Adipocyte (in vitro differentiated cells): ENCODE data around the gene BCL2.

Source experiments
- DNase-seq: peaks from one replicate; pipeline ENCODE4 v3.0.0-alpha.2; 2015; ENCODE audit warnings: low read depth
- H3K27me3 ChIP-seq: replicated peaks from 2 replicates; pipeline ENCODE4 v1.7.0; 2013; ENCODE audit warnings: mild to moderate bottlenecking, low read length, moderate library complexity; ENCODE audit not compliant: control insufficient read depth, insufficient read depth
- H3K36me3 ChIP-seq: 2 replicates; pipeline ENCODE4 v1.7.0; 2013; ENCODE audit warnings: low read length, mild to moderate bottlenecking, moderate library complexity; ENCODE audit not compliant: control insufficient read depth, insufficient read depth, severe bottlenecking
- H3K4me1 ChIP-seq: 2 replicates; pipeline ENCODE4 v1.7.0; 2013; ENCODE audit warnings: mild to moderate bottlenecking, low read length, moderate library complexity; ENCODE audit not compliant: control insufficient read depth, insufficient read depth
- H3K4me3 ChIP-seq: 2 replicates; pipeline ENCODE4 v1.7.0; 2013; ENCODE audit warnings: mild to moderate bottlenecking, low read length, moderate library complexity
- H3K9ac ChIP-seq: 2 replicates; pipeline ENCODE4 v1.7.0; 2013; ENCODE audit warnings: mild to moderate bottlenecking, low read length, moderate library complexity
- H3K9me3 ChIP-seq: 2 replicates; pipeline ENCODE4 v1.7.0; 2013; ENCODE audit warnings: mild to moderate bottlenecking, low read length, moderate library complexity; ENCODE audit not compliant: control insufficient read depth

BCL2 gene

DNA sequence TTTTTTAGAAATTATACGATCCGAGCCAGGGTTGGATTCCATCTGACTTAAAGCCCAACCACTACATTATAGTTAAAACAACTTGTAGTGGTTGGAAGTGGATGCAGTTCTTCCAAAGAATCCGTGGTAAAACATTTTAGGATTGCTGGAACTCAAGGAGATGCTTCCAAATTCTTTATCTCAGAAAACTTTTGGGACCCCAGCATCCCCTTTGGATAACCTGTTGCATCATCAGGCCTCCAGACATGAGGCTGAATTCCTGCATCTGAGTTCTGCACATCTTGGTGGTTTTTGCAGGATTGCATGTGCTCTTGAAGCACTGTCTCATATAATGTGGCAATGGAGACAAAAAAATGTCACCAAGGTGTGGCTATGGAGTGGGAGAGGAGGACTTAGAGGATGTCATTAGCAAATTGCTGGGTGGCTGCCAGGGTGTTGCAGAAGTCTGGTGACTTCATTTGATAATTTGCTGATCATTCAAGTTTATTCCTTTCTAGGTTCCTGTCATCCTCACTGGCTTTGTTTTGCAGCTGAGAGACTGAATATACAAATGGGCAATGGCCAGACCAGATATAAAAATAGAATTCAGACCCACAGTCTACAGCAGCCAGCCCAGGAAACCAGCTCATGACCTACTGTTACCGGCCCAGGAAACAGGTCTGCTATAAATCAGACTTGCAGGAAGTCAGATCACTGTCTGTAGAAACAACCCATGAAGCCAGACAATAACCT is 207.7 kb downstream of the BCL2 start:
- peak; percentile 30 for DNase-seq
- Histone ChIP-seq H3K4me3 (no peak overlapping the region), H3K4me1 (peaks cover 6% of the 10 kb centered on the region), H3K9me3 (no peaks in the 10 kb centered on the region), H3K36me3 (no peaks in the 10 kb centered on the region), H3K9ac (no peak overlapping the region), H3K27me3 (peaks cover 10% of the 10 kb centered on the region)

DNA sequence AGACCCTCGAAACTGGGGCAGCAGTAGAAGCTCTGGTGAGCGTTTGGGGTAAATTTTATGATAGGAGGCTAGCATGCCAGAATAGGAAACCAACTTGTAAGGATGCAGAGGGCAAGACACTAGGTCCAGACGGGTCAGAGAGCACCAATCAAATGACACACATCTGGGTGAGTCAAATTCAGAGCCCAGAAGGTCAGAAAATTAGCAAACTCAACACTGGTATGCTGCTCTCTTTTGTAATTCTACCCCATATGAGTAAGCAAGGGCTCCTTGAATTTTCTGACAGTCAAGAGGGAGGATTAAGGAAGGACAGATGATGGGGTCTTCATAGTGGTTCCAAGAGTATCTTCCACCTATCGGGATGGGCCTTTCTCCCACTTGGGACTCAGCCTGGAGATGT is 209.8 kb downstream of the BCL2 start:
- no peaks in the 10 kb centered on the region for H3K36me3 ChIP-seq
- H3K4me1 ChIP-seq, result peaks cover 6% of the 10 kb centered on the region
- no peak for DNase-seq
- no peaks in the 10 kb centered on the region for H3K27me3 ChIP-seq
- H3K4me3 ChIP-seq, result no peak overlapping the region
- H3K9me3 ChIP-seq, result no peaks in the 10 kb centered on the region
- H3K9ac ChIP-seq, result no peak overlapping the region

- no peaks in the 10 kb centered on the region for H3K36me3 ChIP-seq
- no peak overlapping the region for H3K4me3 ChIP-seq
- no peaks in the 10 kb centered on the region for H3K27me3 ChIP-seq
- H3K9me3 ChIP-seq, result no peaks in the 10 kb centered on the region
- H3K9ac ChIP-seq, result no peak overlapping the region
- H3K4me1 ChIP-seq, result peaks cover 6% of the 10 kb centered on the region
- DNase-seq, result no peak
Observed at GRCh38 chr18:63109022-63109421, 210.5 kb downstream of the BCL2 start.

- Histone ChIP-seq H3K27me3 (no peaks in the 10 kb centered on the region), H3K9ac (no peak overlapping the region), H3K4me3 (no peak overlapping the region), H3K4me1 (peaks cover 6% of the 10 kb centered on the region), H3K9me3 (no peaks in the 10 kb centered on the region), H3K36me3 (no peaks in the 10 kb centered on the region)
- DNase-seq, result no peak
Observed at GRCh38 chr18:63107931-63108330, 211.6 kb downstream of the BCL2 start.

GRCh38 chr18:63107171-63107845 is 212.3 kb downstream of the BCL2 start:
- no peaks in the 10 kb centered on the region for H3K27me3 ChIP-seq
- H3K4me3 ChIP-seq, result no peak overlapping the region
- H3K36me3 ChIP-seq, result no peaks in the 10 kb centered on the region
- H3K9me3 ChIP-seq, result no peaks in the 10 kb centered on the region
- peak; percentile 46 for DNase-seq
- H3K4me1 ChIP-seq, result peaks cover 5% of the 10 kb centered on the region
- H3K9ac ChIP-seq, result no peak overlapping the region

- Histone ChIP-seq H3K9ac (no peak overlapping the region), H3K9me3 (no peaks in the 10 kb centered on the region), H3K36me3 (no peaks in the 10 kb centered on the region), H3K4me1 (no peaks in the 10 kb centered on the region), H3K27me3 (no peaks in the 10 kb centered on the region), H3K4me3 (no peak overlapping the region)
- no peak for DNase-seq
Observed at GRCh38 chr18:63106727-63107126, 212.8 kb downstream of the BCL2 start.

DNA sequence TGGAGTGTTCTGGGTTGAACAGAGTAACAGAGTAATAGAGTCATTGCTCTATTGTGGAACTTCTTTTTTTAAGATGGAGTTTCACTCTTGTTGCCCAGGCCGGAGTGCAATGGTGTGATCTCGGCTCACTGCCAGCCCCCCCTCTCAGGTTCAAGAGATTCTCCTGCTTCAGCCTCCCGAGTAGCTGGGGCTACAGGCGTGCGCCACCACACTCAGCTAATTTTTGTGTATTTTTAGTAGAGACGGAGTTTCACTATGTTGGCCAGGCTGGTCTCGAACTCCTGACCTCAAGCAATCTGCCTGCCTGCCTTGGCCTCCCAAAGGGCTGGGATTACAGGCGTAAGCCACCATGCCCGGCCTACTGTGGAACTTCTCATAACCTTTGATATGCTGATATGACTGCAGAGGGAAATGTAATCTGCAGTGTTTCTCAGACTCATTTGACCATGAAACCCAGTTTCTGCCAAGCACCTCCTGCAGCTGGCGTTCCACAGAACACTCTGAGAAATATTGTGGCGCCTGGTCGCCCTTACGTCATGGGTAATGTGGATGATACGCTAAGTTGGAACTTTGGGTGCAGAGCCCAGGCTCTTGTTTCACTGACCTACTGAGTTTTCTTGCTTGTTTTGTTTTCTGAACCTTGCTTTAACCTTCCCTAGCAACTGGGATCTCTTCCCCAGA is 213.8 kb downstream of the BCL2 start:
- Histone ChIP-seq H3K4me3 (no peak overlapping the region), H3K9ac (no peak overlapping the region), H3K4me1 (no peaks in the 10 kb centered on the region), H3K9me3 (no peaks in the 10 kb centered on the region), H3K27me3 (peaks cover 5% of the 10 kb centered on the region), H3K36me3 (no peaks in the 10 kb centered on the region)
- DNase-seq, result no peak

GRCh38 chr18:63104868-63105267 is 214.7 kb downstream of the BCL2 start:
- no peak for DNase-seq
- H3K4me3 ChIP-seq, result no peak overlapping the region
- H3K9ac ChIP-seq, result no peak overlapping the region
- H3K27me3 ChIP-seq, result peaks cover 10% of the 10 kb centered on the region
- peaks cover 4% of the 10 kb centered on the region for H3K4me1 ChIP-seq
- H3K9me3 ChIP-seq, result no peaks in the 10 kb centered on the region
- no peaks in the 10 kb centered on the region for H3K36me3 ChIP-seq

DNA sequence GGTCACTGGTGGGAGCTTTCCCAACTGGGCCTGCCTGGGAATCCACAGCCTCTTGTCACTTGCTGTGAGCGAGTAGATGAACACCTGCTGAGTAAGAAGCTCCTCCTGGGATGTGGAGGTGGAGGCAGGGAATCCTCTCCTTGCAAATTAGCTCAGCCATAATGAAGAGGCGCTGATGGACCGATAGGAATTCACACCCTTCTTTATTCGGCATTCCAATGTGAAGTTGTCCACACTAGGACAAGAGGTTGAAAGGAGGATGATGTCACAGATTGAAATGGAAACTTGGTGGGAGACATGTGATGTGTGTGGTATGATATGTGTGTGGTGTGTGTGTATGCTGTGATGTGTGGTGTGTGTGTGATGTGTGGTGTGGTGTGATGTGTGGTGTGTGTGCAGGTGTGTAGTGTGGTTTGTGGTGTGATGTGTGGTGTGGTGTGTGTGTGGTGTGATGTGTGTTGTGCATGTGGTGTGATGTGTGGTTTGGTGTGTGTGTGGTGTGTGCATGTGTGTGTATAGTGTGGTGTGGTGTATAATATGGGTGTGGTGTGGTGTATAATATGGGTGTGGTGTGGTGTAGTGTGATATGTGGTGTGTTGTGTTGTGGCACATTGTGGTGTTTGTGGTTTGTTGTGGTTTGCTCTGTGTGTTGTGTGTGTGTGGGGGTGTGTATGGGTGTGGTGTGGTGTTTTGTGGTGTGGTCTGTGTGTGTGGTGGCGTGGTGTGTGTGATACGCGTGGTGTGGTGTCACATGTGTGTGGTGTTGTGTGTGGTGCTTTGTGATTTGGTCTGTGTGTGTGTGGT is 216.4 kb downstream of the BCL2 start:
- no peak for DNase-seq
- Histone ChIP-seq H3K9ac (no peak overlapping the region), H3K4me1 (peaks cover 4% of the 10 kb centered on the region), H3K36me3 (no peaks in the 10 kb centered on the region), H3K9me3 (no peaks in the 10 kb centered on the region), H3K27me3 (peaks cover 23% of the 10 kb centered on the region), H3K4me3 (no peak overlapping the region)

DNA sequence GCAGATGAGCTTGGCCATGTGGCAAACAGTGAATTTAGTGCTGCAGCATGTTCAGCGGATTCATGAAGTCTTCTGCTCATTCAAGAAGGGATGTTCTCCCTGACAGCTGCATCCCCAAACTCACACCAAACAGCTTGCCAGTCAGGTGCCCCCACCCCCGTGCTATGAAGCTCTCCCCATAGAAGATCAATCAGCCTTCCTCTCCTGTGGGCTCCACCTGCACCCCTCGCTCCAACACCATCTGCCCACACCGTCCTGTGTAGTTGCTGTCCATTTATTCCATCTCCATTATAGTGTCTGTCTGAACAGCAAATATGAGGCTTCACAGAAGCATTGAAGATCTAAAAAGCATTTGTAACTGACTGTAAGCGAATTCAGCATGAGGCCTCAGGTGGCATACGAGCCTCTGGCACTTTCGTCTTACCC is 218.9 kb downstream of the BCL2 start:
- peaks cover 4% of the 10 kb centered on the region for H3K4me1 ChIP-seq
- no peaks in the 10 kb centered on the region for H3K36me3 ChIP-seq
- H3K9me3 ChIP-seq, result no peaks in the 10 kb centered on the region
- H3K27me3 ChIP-seq, result peaks cover 46% of the 10 kb centered on the region
- DNase-seq, result no peak
- H3K9ac ChIP-seq, result no peak overlapping the region
- no peak overlapping the region for H3K4me3 ChIP-seq
